BJ (cell line): ENCODE results near the gene OR1Q1. TPM values are rescaled to one million over a fixed set of nuclear protein-coding genes. Genes with fewer than 3 reads are reported as not detected.

ENCODE experiments used
- CTCF ChIA-PET: fragments of 350-600 bp; formaldehyde crosslinking; extraction: SDS; loops from one replicate; lab custom pipeline; 2021; ENCODE audit warnings: antibody characterized with exemption, inconsistent platforms; lab: Yijun Ruan, JAX
- POLR2A ChIA-PET: fragments of 300-600 bp; sonication (Branson Sonifier 250); formaldehyde crosslinking; extraction: SDS; loops from one replicate; lab custom pipeline; 2021; ENCODE audit warnings: antibody characterized with exemption; lab: Charles Lee
- DNase-seq: peaks from one replicate; pipeline ENCODE4 v3.0.0-alpha.2; 2011; ENCODE audit warnings: low read depth
- H3K27me3 ChIP-seq: 2 replicates; pipeline ENCODE4 v1.6.0; 2011; ENCODE audit warnings: low read length; ENCODE audit not compliant: control insufficient read depth, insufficient read depth
- H3K36me3 ChIP-seq: 2 replicates; pipeline ENCODE4 v1.5.1; 2011; ENCODE audit warnings: low read length; ENCODE audit not compliant: control insufficient read depth, insufficient read depth
- H3K4me3 ChIP-seq: 2 replicates; pipeline ENCODE4 v1.5.1; 2011; ENCODE audit warnings: low read depth, mild to moderate bottlenecking, control low read depth, low read length
- polyA plus RNA-seq: library from polyadenylated mRNA; depleted of rRNA; stranded (reverse); fragments of >200 nt; gene quantifications from 2 replicates; pipeline ENCODE4 v1.2.3, GENCODE V29; 2011; rRNA removed
- TF ChIP-seq, protein P1 (sequence below): IDR thresholded peaks from 2 replicates; pipeline ENCODE4 v1.5.1; 2011; ENCODE audit warnings: low read depth, mild to moderate bottlenecking, control low read depth, inconsistent platforms, low read length, moderate library complexity; ENCODE audit not compliant: insufficient read depth

The OR1Q1 gene
- polyA plus RNA-seq, 1 experiment = 1.1 TPM

DNA sequence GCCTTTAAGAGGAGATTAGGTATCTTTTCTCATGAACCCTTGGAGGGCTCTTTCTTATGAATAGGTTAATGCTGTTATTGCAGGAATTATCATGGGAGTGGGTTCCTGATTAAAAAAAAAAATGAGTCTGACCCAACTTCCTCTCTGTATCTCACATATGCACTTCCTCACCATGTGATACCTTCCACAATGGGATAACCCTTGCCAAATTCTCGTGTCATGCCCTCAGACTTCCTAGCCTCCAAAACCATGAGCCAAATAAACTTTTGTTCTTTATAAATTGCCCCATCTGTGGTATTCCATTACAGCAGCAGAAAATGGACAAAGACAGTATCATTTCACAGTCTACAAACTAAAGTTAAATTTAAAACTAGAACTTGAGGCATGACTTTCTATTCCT, 41.8 kb downstream of the OR1Q1 start:
- TF ChIP-seq, protein P1, sequence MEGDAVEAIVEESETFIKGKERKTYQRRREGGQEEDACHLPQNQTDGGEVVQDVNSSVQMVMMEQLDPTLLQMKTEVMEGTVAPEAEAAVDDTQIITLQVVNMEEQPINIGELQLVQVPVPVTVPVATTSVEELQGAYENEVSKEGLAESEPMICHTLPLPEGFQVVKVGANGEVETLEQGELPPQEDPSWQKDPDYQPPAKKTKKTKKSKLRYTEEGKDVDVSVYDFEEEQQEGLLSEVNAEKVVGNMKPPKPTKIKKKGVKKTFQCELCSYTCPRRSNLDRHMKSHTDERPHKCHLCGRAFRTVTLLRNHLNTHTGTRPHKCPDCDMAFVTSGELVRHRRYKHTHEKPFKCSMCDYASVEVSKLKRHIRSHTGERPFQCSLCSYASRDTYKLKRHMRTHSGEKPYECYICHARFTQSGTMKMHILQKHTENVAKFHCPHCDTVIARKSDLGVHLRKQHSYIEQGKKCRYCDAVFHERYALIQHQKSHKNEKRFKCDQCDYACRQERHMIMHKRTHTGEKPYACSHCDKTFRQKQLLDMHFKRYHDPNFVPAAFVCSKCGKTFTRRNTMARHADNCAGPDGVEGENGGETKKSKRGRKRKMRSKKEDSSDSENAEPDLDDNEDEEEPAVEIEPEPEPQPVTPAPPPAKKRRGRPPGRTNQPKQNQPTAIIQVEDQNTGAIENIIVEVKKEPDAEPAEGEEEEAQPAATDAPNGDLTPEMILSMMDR = no peak
- CTCF ChIA-PET = no interaction called here
- H3K27me3 ChIP-seq = no peaks in the 10 kb centered on the region
- H3K36me3 ChIP-seq = no peaks in the 10 kb centered on the region
- DNase-seq = no peak
- POLR2A ChIA-PET = no interaction called here
- no peak overlapping the region for H3K4me3 ChIP-seq

DNA sequence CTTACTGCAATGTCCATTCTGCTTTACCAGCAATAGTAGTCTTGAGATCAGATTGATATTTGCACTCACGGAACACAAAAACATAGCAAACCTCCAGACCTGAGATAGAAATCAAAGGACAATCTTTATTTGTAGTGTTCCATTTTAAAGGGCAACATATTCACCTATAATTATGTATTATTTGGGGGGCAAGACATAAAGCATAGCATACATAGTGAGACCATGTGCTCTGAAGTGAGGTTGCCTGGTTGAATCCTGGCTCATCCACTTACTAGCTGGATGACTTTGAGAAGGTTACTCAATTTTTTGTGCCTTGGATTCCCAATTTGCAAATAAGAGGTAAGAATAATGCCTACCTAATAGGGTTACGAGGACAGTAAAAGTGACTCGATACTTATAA, 43.0 kb downstream of the OR1Q1 start, which contains the start of gene OR1B1:
OR1B1 (minus strand) TSS at position 101 of the 400 bp plus-strand sequence.
- Histone ChIP-seq H3K36me3 (no peaks in the 10 kb centered on the region), H3K27me3 (no peaks in the 10 kb centered on the region), H3K4me3 (no peak within 1 kb of the TSS)
- ChIA-PET CTCF (interaction anchor here (0.7 kb wide), 1 partner anchor 12 kb away, joined by 3 read pairs; no protein-coding TSS in a partner anchor), POLR2A (no interaction called here)
- TF ChIP-seq, protein P1 = no peak
- DNase-seq = no peak

DNA sequence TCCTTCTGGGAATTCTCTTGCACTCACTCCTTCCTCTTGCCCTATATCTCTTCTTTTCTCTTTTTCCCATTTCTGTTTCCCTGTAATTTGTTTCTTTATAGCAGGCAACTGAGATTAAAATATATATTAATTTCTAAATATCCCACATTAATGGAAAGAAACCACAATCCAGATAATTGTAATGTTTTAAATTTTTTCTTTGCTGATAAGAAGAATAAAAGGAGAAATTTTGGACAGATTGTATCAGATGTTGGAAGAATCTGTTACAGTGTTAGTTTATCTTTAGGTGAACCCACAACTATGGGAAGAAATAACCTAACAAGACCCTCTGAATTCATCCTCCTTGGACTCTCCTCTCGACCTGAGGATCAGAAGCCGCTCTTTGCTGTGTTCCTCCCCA, 46.9 kb downstream of the OR1Q1 start, which contains the start of gene OR1L1:
OR1L1 (plus strand) TSS at position 301 of the 400 bp plus-strand sequence; CDS start at position 301, 0 bp downstream.
- TF ChIP-seq, protein P1 = no peak
- no peak for DNase-seq
- CTCF ChIA-PET = no interaction called here

More for the DNA sequence above, 46.9 kb downstream of the OR1Q1 start, which contains the start of gene OR1L1:
- POLR2A ChIA-PET = no interaction called here
- Histone ChIP-seq H3K36me3 (no peaks in the 10 kb centered on the region), H3K4me3 (no peak within 1 kb of the TSS), H3K27me3 (no peaks in the 10 kb centered on the region)

Other genes with a start within 250 kb of the OR1Q1 start
- gene PTGS1, start 243.7 kb upstream of the OR1Q1 start, polyA plus RNA-seq = 72.6 and 102 TPM in 2 replicates
- gene OR1J1, start 136.8 kb upstream of the OR1Q1 start, polyA plus RNA-seq = not detected in 2 replicates
- 0.64 TPM in 2 replicates for gene OR1J2, start 103.9 kb upstream of the OR1Q1 start, polyA plus RNA-seq
- 0.69 and 0.71 TPM in 2 replicates for gene OR1J4, start 95.6 kb upstream of the OR1Q1 start, polyA plus RNA-seq
- not detected in 2 replicates for gene OR1N1, start 87.4 kb upstream of the OR1Q1 start, polyA plus RNA-seq
- gene OR1N2, start 61.6 kb upstream of the OR1Q1 start, polyA plus RNA-seq = not detected in 2 replicates
- 0.05 and 0.07 TPM in 2 replicates for gene OR1L8, start 31.4 kb upstream of the OR1Q1 start, polyA plus RNA-seq
- gene OR1B1, start 42.9 kb downstream of the OR1Q1 start, polyA plus RNA-seq = not detected in 2 replicates
- not detected in 2 replicates for gene OR1L1, start 47.0 kb downstream of the OR1Q1 start, polyA plus RNA-seq
- not detected in 2 replicates for gene OR1L3, start 60.4 kb downstream of the OR1Q1 start, polyA plus RNA-seq
- gene OR1L4, start 109.3 kb downstream of the OR1Q1 start, polyA plus RNA-seq = not detected in 2 replicates
- not detected in 2 replicates for gene OR1L6, start 127.6 kb downstream of the OR1Q1 start, polyA plus RNA-seq
- gene OR5C1, start 174.2 kb downstream of the OR1Q1 start, polyA plus RNA-seq = not detected in 2 replicates
- gene OR1K1, start 185.4 kb downstream of the OR1Q1 start, polyA plus RNA-seq = not detected in 2 replicates
- 9.2 and 15.7 TPM in 2 replicates for gene PDCL, start 213.8 kb downstream of the OR1Q1 start, polyA plus RNA-seq